OCI-LY1 (cell line): ENCODE data around the gene LRRC14B.

Source experiments
- CTCF ChIP-seq: fragments of 200-600 bp; sonication (generic), shearing (Covaris generic); IDR thresholded peaks from 2 replicates; pipeline ENCODE4 v1.5.1; 2017; ENCODE audit warnings: mild to moderate bottlenecking, antibody characterized with exemption, low read length, moderate library complexity, mixed read lengths
- EZH2 ChIP-seq: fragments of 200-600 bp; sonication (generic), shearing (Covaris generic); IDR thresholded peaks from 2 replicates; pipeline ENCODE4 v1.8.0; 2017; ENCODE audit warnings: borderline replicate concordance, mixed run types, mild to moderate bottlenecking, antibody characterized with exemption, low read length, moderate library complexity, mixed read lengths

GRCh38 chr5:181160-181559 is 10.1 kb upstream of the LRRC14B start:
- no peak for TF ChIP-seq CTCF
- TF ChIP-seq EZH2 = no peak
